Activated naive CD4-positive, alpha-beta T cell treated with anti-CD3 and anti-CD28 coated beads, Interleukin-2, amount 50 U/mL, for 72 hours (primary cell): Measurements from ENCODE around the gene SPINK9. TPM values are rescaled to one million over a fixed set of nuclear protein-coding genes. Genes with fewer than 3 reads are reported as not detected.
"Not testable (repeated sequence)": the region's sequence is repeated elsewhere in the genome, so short reads cannot be mapped to it uniquely, and the experiment has no call there.

Source experiments
- ATAC-seq, 2 donors: fragments of 150-1000 bp; cut with Tn5 transposase; 2 replicates each; pipeline ENCODE4 v1.10.0; 2021; ENCODE audit warnings: mild to moderate bottlenecking in 2 of 2, moderate library complexity in 2 of 2
- DNase-seq, 2 donors: peaks; one replicate each; pipeline ENCODE4 v3.0.0; 2021 to 2022; ENCODE audit warnings: low spot score in 2 of 2
- H3K27ac Mint-ChIP-seq, 2 donors: one replicate each; pipeline ENCODE4 v1.8.0; 2022; ENCODE audit warnings: mild to moderate bottlenecking in 2 of 2, mixed read lengths in 2 of 2
- H3K36me3 Mint-ChIP-seq, 2 donors: one replicate each; pipeline ENCODE4 v1.8.0; 2022; ENCODE audit warnings: mixed read lengths in 2 of 2
- H3K9me3 Mint-ChIP-seq, 2 donors: one replicate each; pipeline ENCODE4 v1.8.0; 2022; ENCODE audit warnings: mixed read lengths in 2 of 2
- total RNA-seq, 2 donors: library from RNA; stranded (reverse); gene quantifications; one replicate each; pipeline ENCODE4 v1.2.3, GENCODE V29; 2022

SPINK9 gene, protein sequence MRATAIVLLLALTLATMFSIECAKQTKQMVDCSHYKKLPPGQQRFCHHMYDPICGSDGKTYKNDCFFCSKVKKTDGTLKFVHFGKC
- total RNA-seq = not detected

DNA sequence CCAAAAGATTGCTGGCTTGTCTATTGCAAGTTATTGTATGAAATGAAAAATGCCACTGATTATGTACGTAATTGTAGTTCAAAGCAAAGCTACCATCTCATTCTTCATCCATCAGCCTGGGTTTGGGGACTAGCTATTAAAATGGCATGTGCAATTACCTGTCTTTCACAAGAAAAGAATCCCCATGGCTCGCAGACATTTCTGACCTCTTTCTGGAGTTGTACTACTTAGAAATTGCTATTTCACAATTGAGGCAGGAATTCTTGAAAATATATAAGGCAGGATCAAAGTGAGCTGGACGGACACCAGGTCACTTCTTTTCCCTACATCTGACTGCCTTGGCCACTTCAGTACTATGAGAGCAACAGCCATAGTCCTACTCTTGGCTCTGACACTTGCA is at the start of gene SPINK9:
Gene SPINK9 (plus strand): TSS at position 301 of the 400 bp plus-strand sequence. CDS start 55 bp downstream, at position 356.
- ATAC-seq (no peak), DNase-seq (no peak)
- Mint-ChIP-seq H3K36me3 (peaks cover 6 to 9% of the 10 kb centered on the region in 2 donors), H3K27ac (no peak within 1 kb of the TSS), H3K9me3 (peaks cover 0 to 7% of the 10 kb centered on the region in 2 donors)

DNA sequence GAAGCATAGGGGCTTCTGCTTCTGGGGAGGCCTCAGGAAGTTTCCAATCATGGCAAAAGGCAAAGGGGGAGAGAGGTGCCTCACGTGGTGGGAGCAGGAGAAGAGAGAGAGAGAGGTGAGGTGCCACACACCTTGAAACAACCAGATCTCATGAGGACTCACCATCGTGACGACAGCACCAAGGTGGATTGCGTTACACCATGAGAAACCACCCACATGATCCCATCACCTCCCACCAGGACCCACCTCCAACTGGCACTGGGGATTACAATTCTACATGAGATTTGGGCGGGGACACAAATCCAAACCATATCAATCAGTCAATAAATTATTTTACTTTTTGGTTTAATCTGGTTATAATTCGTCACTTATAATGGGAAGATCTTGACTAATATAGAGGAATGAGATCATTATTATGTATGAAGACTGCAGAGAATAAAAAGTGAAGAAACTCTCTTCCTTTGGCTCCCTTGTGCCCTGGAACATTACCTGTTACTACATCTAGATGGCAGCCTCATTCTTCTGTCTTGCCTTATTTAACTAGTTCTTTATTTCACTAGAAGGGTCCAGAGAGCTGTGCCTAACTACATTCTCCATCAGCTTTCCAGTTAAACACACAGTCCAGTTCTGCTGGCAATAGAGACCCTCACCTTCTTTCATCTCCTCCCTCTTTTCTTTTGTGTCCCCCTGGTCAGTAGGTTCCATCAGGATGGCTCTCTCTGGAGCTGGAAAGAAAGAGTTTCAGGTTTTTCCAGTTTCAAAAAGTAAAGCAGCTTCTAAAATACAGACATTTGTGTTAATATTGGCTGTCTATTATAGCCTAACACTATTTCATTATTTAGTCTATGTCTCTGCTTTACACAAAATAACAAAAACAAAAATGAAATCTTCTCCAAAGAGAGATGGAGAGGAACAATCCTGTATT is 44.8 kb upstream of the SPINK9 start:
- Mint-ChIP-seq H3K27ac (no peak overlapping the region), H3K9me3 (no peaks in the 10 kb centered on the region), H3K36me3 (no peaks in the 10 kb centered on the region)
- DNase-seq = no peak
- ATAC-seq = peak in 1 of 2 donors; percentile 46

DNA sequence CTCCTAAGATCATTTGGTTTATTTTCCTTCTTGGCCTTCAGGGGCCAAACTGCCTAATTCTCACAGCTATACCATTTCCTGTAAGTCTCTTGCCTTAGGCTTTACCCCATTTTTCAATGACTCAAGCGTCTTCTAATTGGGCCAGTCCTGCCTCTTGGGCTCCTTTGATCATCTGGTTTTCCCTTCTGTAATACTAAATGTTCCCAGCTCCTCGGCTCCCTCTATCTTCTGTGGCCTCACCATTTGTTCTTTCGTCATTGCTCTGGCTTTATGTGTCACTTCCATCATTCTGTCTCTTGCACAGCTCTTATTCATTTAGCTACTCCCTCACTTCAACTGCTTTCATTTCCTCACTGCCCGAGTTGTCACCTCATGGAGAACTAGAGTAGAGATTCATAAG is 37.6 kb upstream of the SPINK9 start:
- Mint-ChIP-seq H3K9me3 (no peaks in the 10 kb centered on the region), H3K36me3 (no peaks in the 10 kb centered on the region), H3K27ac (no peak overlapping the region)
- DNase-seq (no peak), ATAC-seq (no peak)

DNA sequence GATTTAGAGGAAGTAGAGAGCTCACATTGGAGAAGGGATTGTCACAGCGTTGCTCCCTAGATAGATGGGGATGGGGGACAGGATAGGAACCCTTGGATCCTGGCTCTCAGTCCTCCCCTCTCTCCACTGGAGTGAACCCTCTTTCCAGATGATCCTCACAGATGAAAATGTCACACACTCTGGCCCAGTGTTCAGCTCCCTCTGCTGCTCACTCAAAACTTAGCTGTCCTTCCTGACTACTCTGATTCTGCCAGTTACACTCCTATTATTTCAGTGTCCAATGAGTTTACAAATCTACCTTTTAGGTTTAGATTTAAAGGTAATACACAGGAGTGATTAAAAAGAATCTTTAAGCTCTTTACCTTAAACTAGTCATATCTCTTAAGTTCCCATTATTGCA is 28.9 kb upstream of the SPINK9 start:
- Mint-ChIP-seq H3K36me3 (peaks cover 0 to 19% of the 10 kb centered on the region in 2 donors), H3K9me3 (peaks cover 12 to 13% of the 10 kb centered on the region in 2 donors), H3K27ac (no peak overlapping the region)
- no peak for ATAC-seq
- DNase-seq = no peak

DNA sequence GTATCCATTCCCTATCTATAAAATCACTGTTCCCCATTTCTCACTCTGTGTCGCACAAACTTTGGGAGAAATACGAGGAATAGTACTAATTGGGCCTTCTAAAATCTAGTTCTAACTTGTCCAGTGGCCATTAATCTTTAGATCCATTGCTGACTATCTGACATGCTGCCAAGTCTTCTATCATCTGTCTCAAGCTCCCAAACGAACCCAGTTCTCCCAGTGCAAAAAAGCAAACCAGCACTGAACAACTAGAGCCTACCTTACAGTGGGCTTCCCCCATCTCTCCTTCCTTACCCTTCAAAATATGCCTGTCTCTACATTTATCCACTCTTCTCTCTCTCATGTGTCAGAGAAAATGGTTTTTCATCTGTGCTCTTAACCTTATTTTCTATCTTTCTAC is 26.3 kb upstream of the SPINK9 start:
- Mint-ChIP-seq H3K36me3 (peaks cover 0 to 19% of the 10 kb centered on the region in 2 donors), H3K9me3 (peaks cover 12 to 13% of the 10 kb centered on the region in 2 donors), H3K27ac (no peak overlapping the region)
- ATAC-seq (no peak), DNase-seq (no peak)

DNA sequence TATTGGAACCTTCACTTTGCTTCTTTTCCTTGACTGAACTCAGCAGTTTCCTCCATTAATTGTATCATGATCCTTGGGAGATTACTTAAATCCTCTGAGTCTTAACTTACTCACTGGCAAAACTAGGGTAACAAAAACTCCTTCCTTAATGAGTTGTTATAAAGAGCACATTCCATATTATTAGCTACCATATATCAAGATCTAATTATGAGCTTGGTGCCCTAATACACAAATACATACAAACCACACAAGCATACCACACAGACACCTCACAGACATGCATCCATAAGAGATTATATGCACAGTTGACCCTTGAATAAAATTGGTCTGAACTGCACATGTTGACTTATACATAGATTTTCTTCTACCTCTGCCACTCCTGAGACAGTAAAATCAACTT is 25.6 kb upstream of the SPINK9 start:
- ATAC-seq (no peak), DNase-seq (no peak)
- Mint-ChIP-seq H3K27ac (no peak overlapping the region), H3K36me3 (peaks cover 0 to 19% of the 10 kb centered on the region in 2 donors), H3K9me3 (peaks cover 12 to 13% of the 10 kb centered on the region in 2 donors)

DNA sequence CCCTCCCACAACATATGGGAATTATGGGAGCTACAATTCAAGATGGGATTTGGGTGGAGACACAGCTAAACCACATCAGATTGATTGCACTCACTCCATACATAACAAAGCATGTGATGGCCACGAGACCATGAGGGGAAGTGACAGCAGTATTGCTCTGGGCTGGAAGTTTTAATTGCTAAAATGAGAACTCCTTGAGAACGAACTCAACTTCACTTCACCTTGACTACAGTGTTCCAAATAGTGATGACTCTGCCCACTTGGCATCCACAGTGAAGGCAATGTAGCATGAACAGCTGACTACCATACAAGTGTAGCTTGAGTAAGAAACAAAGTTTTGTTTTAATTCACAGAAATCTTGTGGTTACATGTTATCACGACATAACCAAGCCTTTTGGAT is 23.9 kb upstream of the SPINK9 start:
- Mint-ChIP-seq H3K36me3 (peaks cover 0 to 19% of the 10 kb centered on the region in 2 donors), H3K9me3 (peaks cover 12 to 13% of the 10 kb centered on the region in 2 donors), H3K27ac (no peak overlapping the region)
- DNase-seq = no peak
- ATAC-seq = no peak

DNA sequence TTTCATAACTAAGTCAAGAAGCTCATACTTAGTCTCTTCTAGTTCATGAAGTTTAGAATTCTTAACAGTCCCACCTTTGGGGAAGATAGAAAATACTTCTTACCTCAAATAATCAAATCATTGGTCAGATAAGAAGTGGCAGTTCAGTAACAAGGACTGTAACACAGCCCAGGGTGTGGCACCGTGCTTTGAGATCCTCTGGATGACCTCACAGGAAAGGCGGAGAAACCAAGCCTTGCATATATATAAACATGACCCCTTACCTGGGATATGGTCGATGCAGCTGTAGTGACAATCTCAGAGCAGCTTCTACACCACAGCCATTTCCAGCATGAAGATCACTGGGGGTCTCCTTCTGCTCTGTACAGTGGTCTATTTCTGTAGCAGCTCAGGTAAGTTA is 23.2 kb upstream of the SPINK9 start, which contains the start of gene SPINK7:
Gene SPINK7 (plus strand): TSS at position 271 of the 400 bp plus-strand sequence. CDS start 61 bp downstream, at position 332.
- Mint-ChIP-seq H3K27ac (no peak within 1 kb of the TSS), H3K9me3 (peaks cover 12 to 13% of the 10 kb centered on the region in 2 donors), H3K36me3 (peaks cover 0 to 19% of the 10 kb centered on the region in 2 donors)
- DNase-seq (no peak), ATAC-seq (no peak)

DNA sequence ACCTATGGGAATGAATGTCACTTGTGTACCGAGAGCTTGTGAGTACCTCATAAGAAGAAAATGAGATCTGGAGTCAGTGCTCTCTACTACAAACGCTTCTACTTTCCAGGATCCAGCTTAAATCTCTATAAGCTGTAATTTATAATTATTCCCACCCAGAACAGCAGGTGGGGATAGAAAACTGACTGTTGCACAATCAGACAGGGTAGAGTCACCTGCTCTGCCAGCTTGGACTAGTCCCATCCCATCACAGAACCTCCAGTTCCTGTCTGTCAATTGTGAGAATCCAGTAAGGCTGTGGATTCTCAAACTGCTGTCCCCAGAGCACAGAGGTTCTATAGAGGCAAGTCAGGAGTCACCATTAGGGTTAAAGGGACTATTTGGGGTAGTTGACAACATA is 21.2 kb upstream of the SPINK9 start:
- Mint-ChIP-seq H3K9me3 (peaks cover 5 to 10% of the 10 kb centered on the region in 2 donors), H3K36me3 (peaks cover 0 to 7% of the 10 kb centered on the region in 2 donors), H3K27ac (no peak overlapping the region)
- ATAC-seq = no peak
- no peak for DNase-seq

DNA sequence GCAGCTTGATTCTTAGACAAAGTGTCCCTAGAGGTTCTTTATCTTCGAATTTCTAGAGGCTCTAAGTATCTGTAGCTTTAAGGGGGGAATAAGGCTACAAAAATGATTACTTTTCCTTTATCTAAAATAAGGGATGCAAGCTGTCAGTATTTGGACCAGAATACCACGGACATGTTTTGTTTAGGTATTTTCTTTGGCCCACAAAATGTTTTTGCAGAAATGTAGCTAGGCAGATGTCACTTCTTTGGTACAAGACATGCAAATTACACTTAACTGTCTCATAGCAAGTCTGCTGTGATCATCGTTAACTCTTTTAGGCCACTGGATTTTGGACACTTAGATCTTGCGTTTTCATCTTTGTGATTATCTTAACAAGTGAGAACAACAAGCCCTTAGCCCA is 20.6 kb upstream of the SPINK9 start:
- no peak for DNase-seq
- H3K27ac Mint-ChIP-seq = no peak overlapping the region
- no peak for ATAC-seq
- H3K36me3 Mint-ChIP-seq = peaks cover 0 to 5% of the 10 kb centered on the region in 2 donors
- peaks cover 0 to 4% of the 10 kb centered on the region in 2 donors for H3K9me3 Mint-ChIP-seq

DNA sequence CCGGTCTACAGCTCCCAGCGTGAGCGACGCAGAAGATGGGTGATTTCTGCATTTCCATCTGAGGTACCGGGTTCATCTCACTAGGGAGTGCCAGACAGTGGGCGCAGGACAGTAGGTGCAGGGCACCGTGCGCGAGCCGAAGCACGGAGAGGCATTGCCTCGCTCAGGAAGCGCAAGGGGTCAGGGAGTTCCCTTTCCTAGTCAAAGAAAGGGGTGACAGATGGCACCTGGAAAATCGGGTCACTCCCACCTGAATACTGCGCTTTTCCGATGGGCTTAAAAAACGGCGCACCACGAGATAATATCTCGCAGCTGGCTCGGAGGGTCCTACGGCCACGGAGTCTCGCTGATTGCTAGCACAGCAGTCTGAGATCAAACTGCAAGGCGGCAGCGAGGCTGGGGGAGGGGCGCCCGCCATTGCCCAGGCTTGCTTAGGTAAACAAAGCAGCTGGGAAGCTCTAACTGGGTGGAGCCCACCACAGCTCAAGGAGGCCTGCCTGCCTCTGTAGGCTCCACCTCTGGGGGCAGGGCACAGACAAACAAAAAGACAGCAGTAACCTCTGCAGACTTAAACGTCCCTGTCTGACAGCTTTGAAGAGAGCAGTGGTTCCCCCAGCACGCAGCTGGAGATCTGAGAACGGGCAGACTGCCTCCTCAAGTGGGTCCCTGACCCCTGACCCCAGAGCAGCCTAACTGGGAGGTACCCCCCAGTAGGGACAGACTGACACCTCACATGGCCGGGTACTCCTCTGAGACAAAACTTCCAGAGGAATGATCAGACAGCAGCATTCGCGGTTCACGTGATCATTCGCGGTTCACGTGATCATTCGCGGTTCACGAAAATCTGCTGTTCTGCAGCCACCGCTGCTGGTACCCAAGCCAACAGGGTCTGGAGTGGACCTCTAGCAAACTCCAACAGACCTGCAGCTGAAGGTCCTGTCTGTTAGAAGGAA is 15.1 kb upstream of the SPINK9 start:
- not testable (repeated sequence) for H3K36me3 Mint-ChIP-seq, H3K27ac Mint-ChIP-seq

DNA sequence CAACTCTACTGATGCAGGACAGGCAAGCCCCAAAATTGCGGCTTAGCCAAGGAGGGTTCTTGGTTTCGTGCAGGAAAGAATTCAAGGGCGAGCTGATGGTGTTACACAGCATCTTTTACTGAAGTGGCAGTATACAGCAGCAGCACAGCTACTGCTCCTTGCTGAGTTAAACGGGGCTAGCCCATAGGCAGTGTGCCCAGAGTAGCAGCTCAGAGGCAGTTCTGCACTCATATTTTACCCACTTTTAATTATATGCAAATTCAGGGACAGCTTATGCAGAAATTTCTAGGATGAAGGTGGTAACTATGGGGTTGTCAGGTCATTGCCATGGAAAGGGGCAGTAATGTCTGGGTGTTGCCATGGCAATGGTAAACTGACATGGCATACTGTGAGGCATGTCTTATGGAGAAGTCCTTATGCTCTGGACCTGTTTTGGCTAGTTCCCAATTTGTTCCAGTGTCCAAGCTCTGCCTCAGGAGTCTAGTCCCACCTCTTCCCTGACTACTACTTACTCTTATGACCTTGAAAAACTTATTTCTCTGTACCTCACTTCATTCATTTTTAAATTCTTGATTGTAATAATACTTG is 2.0 kb upstream of the SPINK9 start:
- no peak for DNase-seq
- peaks cover 6 to 19% of the 10 kb centered on the region in 2 donors for H3K36me3 Mint-ChIP-seq

More for the DNA sequence above, 15.1 kb upstream of the SPINK9 start:
- not testable (repeated sequence) for DNase-seq, ATAC-seq, H3K9me3 Mint-ChIP-seq

DNA sequence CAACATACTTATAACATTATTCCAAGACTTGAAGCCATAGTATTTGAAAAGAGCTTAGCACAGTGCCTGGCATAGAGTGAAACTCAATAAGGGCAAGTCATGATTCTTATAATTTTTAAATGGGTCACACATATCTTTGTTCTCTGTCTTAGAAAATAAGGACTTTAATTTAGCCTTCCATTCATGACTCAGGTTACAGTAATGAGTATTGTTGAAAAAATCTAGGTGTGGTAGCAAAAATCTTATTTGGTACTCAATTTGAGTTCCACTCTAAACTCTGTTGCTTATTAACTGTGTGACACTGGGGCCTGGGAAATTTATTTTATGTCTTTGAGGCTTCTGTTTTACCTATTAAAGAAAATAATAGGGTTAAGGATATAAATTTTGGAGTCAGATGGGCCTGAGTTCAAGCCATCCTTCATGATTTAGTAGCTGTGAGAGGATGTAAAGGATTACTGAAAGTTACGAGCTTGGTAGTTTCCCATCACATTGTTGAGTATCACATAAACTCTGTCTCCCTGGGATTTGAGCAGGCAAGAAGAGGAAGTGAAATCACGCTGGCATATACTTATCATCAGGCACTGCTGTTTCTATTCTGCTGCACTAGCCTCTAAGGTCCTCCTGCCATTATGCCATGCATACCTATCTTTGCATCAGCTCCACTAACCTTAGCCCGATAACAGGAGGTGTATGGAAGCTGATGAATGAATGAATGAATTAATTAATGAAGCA is 1.5 kb downstream of the SPINK9 start:
- DNase-seq = no peak
- H3K36me3 Mint-ChIP-seq = no peaks in the 10 kb centered on the region

More for the DNA sequence above, 2.0 kb upstream of the SPINK9 start:
- Mint-ChIP-seq H3K27ac (no peak overlapping the region), H3K9me3 (peaks cover 5 to 16% of the 10 kb centered on the region in 2 donors)
- no peak for ATAC-seq

DNA sequence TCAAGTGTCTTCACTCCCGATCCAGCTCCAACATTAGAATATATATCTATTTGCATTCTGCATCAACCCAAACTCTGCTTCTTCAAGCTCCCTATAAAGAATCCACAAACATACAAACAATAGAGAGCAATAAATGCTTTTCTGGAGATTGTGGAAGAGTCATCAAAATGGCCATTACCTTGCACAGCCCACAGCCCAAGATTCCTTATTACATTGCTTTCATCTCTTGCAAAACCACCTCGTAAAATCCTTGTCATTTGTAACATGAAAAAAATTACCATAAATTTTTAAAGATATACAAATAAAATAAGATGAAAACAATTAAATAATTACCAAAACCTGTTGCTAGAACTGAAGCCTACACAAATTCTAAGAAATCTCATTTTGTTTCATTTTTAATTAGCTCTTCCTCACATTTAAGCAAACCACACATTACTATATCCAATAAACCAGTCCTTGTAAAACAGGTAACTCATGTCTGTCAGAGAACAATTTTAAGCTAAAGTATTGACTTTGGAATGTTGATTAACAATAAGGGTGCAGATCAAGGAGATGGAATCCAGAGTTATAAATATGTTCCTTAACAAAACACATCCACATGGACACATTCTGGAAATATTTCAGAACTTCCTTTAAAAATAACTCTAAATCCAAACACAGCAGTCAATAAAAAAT is 7.1 kb downstream of the SPINK9 start:
- Mint-ChIP-seq H3K27ac (no peak overlapping the region), H3K36me3 (no peaks in the 10 kb centered on the region), H3K9me3 (no peaks in the 10 kb centered on the region)
- ATAC-seq (no peak), DNase-seq (no peak)

More for the DNA sequence above, 1.5 kb downstream of the SPINK9 start:
- no peak overlapping the region for H3K27ac Mint-ChIP-seq
- no peak for ATAC-seq
- H3K9me3 Mint-ChIP-seq = no peaks in the 10 kb centered on the region

DNA sequence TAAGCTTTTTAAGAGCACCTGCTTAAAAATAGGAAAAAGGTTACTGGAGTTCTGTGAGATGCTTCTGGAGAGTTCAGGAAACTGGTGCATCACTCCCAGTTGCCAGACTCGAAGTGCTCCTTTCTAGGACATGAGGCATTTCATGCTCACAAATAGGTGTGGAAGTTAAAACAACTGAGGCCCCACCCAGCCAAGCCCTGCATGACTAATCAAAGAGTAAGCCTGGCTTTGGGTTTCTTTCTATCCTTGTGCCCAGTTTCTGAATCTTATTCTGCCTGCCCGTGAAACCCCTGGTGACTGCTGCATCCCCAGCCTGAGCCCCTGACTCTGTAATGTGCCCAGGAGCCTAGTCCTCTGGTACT is 7.7 kb downstream of the SPINK9 start:
- ATAC-seq (no peak), DNase-seq (no peak)
- H3K36me3 Mint-ChIP-seq = no peaks in the 10 kb centered on the region
- H3K27ac Mint-ChIP-seq = no peak overlapping the region
- no peaks in the 10 kb centered on the region for H3K9me3 Mint-ChIP-seq
